Tibial nerve (tissue), 4 donors: ENCODE measurements around the gene SNTB2.

Experiments
- CTCF ChIP-seq, 5 experiments: fragments of 200-600 bp in 3 of 5; fragments of 450-650 bp in 2 of 5; sonication (generic) in 3 of 5; IDR thresholded peaks; one replicate each; pipeline ENCODE4 v1.5.1; 2016 to 2019; ENCODE audit warnings: antibody characterized with exemption in 5 of 5, mild to moderate bottlenecking in 3 of 5, moderate library complexity in 2 of 5
- EP300 ChIP-seq, 2 donors: sonication (generic); formaldehyde crosslinking; IDR thresholded peaks; one replicate each; pipeline ENCODE4 v1.6.1; 2017; ENCODE audit warnings: antibody characterized with exemption in 2 of 2, mild to moderate bottlenecking in 1 of 2
- POLR2A ChIP-seq, 2 donors: fragments of 450-650 bp; IDR thresholded peaks; one replicate each; pipeline ENCODE4 v1.6.1; 2017; ENCODE audit warnings: antibody characterized with exemption in 2 of 2, mild to moderate bottlenecking in 2 of 2, moderate library complexity in 2 of 2

GRCh38 chr16:69316595-69317034 is 129.7 kb downstream of the SNTB2 start:
- TF ChIP-seq CTCF (IDR thresholded peaks at IDR 0.05) (no peak), POLR2A (IDR thresholded peaks at IDR 0.05) (no peak), EP300 (IDR thresholded peaks at IDR 0.05) (no peak)
